Measurements from ENCODE around the gene KCNIP1.

Gene KCNIP1

DNA sequence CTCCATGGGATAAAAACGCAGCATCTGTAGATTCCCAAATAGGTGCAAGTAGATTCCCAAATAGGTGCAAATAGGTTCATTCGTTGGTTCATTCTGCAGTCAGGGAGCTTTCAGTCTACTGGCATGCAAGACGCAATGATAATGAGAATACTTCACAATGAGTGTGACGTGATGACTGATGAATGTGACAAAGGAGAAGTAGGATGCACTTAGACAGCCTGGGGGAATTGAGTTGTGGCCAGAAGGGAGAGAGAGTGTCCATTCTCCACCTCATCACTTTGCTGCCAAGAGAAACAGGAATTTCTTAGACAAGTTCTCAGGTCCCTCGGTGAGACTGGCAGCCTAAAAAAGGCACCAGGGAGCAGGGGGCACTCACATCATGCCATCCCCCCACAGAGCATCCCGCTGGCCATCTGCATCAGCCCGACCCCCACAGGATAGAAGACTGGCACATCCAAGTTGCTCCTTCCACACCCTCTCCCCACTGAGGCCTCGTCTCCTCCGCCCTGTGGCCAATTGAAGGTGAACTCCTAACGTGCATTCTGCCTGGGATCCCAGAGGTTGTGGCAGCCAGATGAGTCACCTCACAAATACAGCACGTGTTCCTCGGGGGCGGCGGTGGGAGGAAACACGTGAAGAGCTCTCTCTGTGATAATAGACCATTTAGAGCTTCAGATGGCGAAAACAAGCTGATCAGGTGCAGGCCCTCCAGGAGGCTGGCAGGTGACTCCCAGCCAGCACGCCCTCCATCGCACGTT is 19.9 kb upstream of the KCNIP1 start:
- peak; percentile 86 for DNase-seq (ENCODE audit: low spot score)
- FAIRE-seq: peak; percentile 77

DNA sequence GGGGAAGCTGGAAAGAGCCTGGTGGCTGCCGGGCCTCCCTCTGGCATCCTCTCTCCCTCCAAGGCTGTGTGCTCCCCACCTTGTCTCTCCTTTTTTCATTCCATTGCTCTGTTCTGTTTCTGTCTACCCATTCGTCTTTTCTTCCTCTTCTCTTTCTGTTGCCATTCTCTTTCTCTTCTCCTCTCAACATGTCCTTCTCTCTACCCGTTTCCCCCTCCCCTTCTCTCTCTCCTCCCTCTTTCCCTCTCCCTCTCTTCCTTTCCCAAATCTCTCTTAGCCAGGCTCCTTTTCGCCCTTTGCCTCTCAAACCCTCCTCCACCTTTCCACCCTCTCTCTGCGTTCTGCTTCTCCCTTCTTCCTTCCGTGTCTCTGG is 19.4 kb upstream of the KCNIP1 start:
- FAIRE-seq (no peak), DNase-seq (ENCODE audit: low spot score) (no peak)

GRCh38 chr5:170484847-170485615 is 18.8 kb upstream of the KCNIP1 start:
- FAIRE-seq: no peak

DNA sequence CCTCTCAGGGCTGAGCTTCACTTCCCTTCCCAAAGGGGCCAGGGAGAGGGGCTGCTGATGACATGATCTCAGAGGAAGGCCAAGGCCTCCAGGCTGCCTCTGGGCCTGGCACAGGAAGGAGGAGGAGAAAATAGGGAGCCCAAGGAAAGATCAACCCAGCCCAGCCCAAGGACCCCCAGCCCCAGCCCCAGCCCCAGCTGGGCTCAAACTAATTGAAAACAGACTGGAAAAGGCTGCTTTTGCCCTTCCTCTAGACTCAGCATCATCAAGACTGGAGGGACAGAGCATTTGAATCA is 18.3 kb upstream of the KCNIP1 start:
- DNase-seq (ENCODE audit: low spot score): no peak
- no peak for FAIRE-seq

More at GRCh38 chr5:170484847-170485615, 18.8 kb upstream of the KCNIP1 start:
- no peak for DNase-seq (ENCODE audit: low spot score)

GRCh38 chr5:170486371-170486770 is 17.4 kb upstream of the KCNIP1 start:
- FAIRE-seq (no peak), DNase-seq (ENCODE audit: low spot score) (no peak)

DNA sequence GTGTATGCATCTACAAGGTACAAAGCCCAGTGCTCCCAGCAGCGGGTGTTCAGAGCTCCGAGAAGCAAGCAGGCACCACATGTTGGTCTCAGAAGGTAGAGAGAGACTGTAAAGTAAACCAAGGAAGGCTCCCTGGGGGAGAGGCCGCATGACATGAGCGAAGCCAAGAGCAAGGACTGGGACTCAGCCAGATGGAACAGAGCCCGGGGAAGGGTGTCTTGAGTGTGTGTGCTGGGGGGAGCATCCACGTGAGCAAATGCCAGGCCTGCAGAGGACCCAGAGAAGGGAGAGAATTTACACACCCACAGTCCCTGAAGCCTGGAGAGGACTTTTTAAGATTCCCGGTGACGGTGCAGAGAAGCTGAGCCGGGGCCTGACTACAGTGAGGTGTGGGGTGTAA is 15.2 kb upstream of the KCNIP1 start:
- DNase-seq (ENCODE audit: low spot score) (no peak), FAIRE-seq (no peak)

DNA sequence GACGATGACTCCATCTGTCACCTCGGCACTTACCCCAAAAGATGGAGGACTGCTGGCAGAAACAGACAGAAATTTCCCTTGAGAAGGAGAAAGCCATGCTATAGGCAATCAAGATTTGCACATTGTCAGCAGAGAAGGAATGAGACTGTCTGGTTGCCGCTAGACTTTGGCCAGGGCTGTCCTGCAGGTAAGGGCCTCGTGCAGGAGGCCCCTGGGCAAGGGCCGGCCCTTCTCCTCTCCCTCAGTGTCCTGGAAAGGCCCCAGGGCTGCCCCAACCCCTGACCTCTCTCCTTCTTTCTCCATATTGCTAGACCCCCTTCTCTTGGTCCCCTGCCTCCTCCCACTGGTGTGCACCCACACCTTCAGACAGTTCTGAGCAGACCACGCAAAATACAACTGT is 14.6 kb upstream of the KCNIP1 start:
- DNase-seq (ENCODE audit: low spot score) (no peak), FAIRE-seq (no peak)

- FAIRE-seq: no peak
- DNase-seq (ENCODE audit: low spot score): no peak
These were observed 13.4 kb upstream of the KCNIP1 start for GRCh38 chr5:170490381-170490780.

DNA sequence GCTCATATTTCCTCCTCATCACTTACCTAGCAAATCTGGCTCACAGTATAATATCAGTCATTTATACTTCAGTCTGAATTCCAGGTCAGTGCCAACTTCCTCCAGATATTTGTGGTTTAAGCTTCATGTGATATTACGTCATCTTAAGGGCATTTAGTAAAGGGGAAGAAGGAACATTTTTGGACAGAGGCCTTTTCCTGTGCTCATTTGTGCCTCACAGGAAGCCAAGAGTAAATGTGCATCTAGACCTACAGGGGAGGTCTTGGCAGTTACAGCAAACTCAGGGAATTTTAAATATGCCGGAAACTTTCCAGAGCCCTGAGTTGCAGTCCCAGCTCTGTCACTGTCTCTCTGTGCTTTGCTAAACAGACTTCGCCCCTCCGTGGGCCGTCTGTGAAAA is 12.3 kb upstream of the KCNIP1 start:
- peak; percentile 98 for DNase-seq (ENCODE audit: low spot score)

DNA sequence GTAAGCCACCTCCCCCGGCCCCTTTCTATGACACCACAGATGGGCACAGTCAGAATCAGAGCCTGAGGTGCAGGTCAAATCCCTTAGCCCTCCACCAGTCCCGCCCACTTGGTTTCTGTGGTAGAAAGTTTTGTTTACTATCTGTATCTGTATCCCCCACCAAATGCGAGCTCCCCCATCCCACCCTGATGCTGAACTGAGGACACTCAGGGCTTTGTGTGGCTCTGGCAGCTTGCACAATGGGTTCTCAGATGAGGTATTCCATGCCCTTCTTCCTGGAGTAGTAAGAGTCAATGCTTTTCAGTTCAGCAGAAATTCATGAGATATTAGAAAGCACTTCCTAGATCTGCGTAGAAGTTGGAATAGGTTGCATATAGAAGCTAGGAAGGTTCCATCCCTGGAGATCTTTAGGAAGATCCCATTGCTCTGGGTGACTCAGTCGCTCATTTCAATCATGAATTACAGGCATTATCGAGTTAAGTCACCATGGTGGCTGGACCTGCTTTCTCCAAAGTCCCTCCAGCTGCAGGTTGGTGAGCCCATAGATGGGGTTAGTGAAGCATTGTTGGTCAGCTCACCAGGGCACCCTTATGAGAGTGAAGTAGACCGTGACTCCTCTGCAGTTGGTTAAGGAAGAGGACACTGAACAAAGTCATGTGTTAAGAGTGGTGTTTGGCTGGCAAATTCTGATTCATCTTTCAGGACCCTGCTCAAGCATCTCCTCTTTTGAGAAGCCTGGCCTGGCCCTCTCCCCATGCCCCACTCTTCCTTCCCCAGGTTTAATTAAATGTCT is 10.6 kb upstream of the KCNIP1 start:
- FAIRE-seq (peak; percentile 99), DNase-seq (ENCODE audit: low spot score) (peak; percentile 97)

More for the DNA sequence above, 12.3 kb upstream of the KCNIP1 start:
- FAIRE-seq: peak; percentile 98

GRCh38 chr5:170494041-170494440 is 9.8 kb upstream of the KCNIP1 start:
- no peak for DNase-seq (ENCODE audit: low spot score)
- FAIRE-seq: no peak

GRCh38 chr5:170495825-170496661 is 7.8 kb upstream of the KCNIP1 start:
- FAIRE-seq: peak; percentile 85
- DNase-seq (ENCODE audit: low spot score): peak; percentile 73

GRCh38 chr5:170496662-170497028 is 7.2 kb upstream of the KCNIP1 start:
- DNase-seq (ENCODE audit: low spot score): no peak
- FAIRE-seq: no peak

DNA sequence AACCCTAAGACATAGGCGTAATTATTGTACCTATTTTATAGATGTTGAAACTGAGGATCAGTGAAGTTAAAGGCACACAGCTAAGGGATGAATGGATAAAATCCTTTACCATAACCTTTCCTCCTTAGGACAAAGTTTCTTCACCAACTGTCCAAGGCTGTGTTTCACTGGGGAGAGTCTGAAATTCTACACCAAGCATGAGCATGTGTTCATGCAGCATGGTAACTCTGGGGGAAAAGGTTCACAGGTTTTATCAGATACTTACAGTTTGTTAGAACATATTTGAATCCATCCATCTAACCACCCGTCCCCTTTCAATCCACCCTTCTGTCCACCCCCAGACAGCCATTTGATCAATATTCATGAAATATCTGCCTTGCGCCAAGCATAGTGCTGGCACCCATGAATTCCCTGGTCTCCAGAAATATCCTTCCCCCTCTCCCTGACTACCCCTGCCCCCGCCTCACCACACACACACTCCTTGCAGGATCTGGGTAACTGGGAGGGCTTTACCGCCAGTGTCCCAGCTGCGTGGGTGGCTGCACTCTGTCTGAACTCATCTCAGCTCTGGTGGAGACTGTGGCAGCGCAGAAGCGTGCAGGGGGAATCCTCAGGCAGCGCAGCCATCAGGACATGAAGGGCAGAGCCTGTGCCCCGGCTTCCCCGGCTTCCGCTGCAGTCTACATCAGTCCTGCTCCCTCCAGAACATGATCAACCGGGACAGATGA is 6.3 kb upstream of the KCNIP1 start:
- DNase-seq (ENCODE audit: low spot score) (no peak), FAIRE-seq (no peak)

DNA sequence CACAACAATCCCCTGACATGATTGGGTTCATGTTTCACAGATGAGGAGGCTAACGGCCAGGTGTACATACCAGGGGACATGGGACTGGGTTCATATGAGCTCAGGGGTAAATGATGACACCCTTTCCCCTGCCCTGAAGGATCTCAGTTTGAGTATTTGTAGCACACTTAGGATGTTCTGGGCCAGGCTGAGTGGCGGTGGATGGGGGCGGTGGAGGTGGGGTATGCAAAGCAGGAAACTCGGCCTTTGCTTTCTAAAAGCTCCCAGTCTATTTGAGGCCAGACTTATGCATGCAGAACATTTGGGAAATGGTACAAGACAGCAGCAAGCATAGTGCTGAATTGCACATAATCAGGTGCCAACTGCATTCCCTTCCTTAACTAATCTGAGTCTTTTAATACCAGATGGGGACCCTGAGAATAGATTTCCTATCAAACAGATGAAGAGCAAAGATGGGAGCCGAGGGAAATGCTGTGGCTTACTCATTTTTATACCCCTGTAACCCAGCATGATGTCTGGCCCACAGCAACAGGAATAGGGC is 4.9 kb upstream of the KCNIP1 start:
- no peak for FAIRE-seq

GRCh38 chr5:170499621-170500020 is 4.2 kb upstream of the KCNIP1 start:
- FAIRE-seq (no peak), DNase-seq (ENCODE audit: low spot score) (no peak)

More for the DNA sequence above, 4.9 kb upstream of the KCNIP1 start:
- DNase-seq (ENCODE audit: low spot score): no peak

DNA sequence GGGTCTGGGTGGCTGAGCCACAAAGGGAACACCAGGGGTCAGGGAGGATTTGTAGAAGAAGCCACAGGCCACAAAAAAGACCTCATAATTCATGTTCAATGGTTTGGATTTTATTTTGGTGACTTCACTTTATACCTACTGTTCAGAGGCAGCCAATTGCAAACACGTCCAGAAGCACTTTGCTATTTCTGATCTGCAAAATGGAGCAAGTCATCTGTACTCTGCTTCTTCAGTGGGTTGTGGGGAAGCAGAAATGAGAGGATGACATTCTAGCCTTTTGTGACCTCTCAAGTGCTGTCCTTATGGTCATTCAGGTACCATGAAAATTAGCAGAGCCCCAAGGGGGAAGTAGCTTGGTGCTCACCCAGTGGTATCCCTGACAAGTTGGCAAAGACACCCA is 2.5 kb upstream of the KCNIP1 start:
- no peak for DNase-seq (ENCODE audit: low spot score)
- FAIRE-seq: no peak

DNA sequence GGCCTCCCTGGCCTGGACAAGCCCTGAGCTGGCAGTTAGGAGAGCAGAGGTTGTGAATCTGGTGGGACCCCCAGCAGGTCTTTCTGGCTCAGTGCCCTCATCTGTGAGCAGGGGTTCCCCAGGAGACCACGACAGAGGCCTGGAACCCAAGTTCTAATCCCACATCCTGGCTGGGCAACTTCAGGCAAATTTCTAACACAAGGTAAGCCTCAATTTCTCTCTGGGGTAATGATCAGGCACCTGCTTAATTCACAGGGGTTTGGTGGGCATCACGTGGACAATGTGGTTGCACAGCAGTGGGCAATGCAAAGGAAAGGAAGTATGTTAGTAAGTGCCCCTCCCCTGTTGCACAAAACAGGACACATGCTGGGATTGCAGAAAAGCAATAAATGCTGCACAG is 1.9 kb upstream of the KCNIP1 start:
- FAIRE-seq: no peak

DNA sequence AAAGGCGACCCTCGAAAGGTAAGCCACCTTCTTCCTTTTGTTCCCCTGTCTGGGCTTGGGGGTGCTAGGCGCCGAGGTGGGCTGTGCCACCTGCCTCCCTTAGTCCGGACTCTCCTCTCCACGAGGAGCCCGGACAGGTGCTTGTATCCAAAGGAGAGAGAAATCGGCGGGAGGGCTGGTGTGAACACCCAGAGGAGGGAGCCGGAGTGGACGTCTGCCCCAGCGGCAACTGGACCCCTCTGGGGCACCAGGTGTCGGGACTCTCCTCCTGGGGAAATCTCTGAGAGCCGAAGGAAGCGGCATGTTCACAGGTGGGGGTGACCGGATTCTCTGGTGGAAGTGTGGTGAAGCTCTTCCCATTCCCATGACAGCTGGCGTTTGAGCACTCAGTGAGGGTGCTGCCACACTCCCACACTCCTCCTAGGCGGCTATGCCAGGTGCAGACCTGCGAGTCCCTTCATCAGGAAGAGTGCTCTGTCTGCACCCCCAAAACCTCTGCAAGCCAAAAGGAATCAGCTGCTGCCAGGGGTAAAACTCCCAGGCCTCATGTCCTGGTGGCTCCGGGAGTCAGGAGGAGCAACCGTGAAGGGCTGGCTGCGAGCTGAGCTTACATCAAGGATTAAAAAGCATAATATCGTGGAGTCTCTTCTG is 921 bp downstream of the KCNIP1 start:
- FAIRE-seq (no peak), DNase-seq (ENCODE audit: low spot score) (no peak)

More for the DNA sequence above, 1.9 kb upstream of the KCNIP1 start:
- DNase-seq (ENCODE audit: low spot score): no peak

DNA sequence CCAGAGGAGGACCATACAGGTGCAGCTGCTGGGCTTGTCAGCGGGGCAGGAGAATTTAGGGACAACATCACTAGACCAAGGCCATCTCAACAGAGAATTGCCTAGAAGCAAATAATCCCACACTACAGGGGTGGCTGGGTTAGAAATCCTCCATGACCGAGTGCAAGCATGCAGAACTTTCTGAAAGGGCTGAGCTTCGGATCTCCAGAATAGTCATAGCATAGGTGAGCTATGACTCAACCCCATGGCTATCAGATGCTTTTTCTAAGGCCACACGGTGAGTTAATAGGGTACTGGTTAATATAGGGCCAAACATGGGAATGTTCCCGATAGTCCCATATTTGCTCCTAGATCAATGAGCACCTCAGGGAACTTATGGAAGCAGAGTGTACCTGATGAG is 4.2 kb downstream of the KCNIP1 start:
- DNase-seq (ENCODE audit: low spot score) (peak; percentile 79), FAIRE-seq (peak; percentile 89)
